GM19035 (cell line): Measurements from ENCODE around the gene PSMA4.
A peak's percentile ranks its signal among the peaks of the same experiment; 100 is the strongest.
"Not testable (repeated sequence)": the region's sequence is repeated elsewhere in the genome, so short reads cannot be mapped to it uniquely, and the experiment has no call there.

Experiments used
- ATAC-seq: cut with Tn5 transposase; IDR thresholded peaks from one replicate; pipeline ENCODE4 v1.9.1; 2021; ENCODE audit not compliant: unreplicated experiment

PSMA4 gene

DNA sequence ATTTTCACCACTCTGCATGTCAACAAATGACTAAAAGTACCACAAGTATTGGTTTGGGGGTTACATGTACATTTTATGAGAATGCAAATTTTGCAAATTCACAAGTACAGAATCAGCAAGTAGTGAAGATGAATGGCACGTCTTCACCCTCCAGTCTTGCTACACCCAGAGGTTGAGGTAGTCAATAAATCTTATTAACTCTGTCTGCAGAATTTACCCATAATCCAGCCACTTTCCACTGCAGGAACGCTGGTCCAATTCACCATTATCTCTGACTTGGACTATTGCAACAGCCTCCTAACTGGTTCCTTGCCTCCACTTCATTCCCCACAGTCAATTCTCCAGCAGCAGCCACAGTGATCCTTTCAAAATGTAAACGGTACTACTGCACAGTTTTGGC lies 10.6 kb downstream of the PSMA4 start:
- ATAC-seq, result no peak

DNA sequence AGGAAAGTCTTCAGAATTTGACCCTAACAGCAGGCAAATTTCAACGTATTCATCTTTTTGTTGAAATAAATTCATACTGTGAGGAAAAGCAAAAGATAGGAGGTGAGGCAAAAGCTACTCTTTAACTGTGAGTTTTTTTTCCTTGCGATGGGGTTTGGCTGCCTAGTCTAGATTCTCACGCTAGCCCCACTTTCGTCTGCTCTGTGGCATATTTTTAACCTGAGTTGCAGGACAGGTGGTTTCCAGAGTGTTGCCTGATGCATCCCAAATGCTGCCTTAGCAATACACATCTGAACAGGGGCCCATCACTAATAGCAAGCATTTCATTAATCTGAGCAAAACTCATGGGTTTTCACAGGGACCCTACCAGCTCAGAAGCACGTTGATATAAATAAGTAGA lies 11.7 kb downstream of the PSMA4 start:
- no peak for ATAC-seq

DNA sequence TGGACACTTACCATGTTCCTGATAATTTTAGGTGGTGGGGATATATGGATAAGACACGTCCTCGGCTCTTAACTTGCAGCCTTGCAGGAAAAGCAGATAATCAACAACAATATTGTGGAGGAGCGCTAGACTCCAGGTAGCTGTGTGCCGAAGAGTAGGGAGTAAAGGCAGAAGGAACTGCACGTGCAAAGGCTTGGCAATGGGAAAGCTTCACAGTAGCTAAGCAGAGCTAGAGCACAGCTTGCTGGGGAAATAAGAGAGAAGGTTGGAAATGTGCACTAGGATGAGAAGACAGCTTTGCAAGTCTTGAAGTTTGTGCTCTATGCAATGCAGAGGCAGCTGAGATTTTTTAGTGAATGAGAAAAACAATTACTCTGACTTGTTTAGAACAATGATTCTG lies 12.4 kb downstream of the PSMA4 start:
- no peak for ATAC-seq

DNA sequence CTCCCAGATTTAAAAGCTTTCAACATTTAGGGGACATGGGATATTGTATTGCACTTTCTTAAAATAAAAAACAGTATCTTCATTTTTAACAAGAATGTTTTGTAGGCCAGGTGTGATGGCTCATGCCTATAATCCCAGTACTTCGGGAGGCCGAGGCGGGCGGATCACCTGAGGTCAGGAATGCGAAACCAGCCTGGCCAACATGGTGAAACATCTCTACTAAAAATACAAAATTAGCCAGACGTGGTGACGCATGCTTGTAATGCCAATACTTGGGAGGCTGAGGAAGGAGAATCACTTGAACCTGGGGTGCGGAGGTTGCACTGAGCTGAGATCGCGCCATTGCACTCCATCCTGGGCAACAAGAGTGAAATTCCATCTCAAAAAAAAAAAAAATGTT lies 20.0 kb downstream of the PSMA4 start:
- not testable (repeated sequence) for ATAC-seq

DNA sequence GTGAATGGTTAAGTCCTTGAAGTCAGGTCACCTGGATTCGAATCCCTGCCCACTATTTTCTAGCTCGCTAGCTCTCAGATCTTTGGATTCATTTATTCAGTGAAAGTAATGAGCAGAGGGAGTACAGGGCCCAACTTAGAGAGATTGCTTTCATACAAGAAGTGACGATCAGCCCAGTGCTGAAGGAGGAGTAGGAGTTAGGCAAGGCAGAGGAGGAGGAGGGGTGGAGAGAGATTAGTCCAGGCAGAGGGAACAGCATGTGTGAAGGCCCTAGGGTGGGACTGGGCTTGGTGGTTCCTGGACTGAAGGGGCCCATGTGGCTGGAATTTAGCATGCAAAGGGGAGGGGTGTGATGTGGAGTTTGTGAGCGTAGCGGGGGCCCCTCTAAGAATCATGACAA lies 21.2 kb downstream of the PSMA4 start:
- ATAC-seq, result no peak

DNA sequence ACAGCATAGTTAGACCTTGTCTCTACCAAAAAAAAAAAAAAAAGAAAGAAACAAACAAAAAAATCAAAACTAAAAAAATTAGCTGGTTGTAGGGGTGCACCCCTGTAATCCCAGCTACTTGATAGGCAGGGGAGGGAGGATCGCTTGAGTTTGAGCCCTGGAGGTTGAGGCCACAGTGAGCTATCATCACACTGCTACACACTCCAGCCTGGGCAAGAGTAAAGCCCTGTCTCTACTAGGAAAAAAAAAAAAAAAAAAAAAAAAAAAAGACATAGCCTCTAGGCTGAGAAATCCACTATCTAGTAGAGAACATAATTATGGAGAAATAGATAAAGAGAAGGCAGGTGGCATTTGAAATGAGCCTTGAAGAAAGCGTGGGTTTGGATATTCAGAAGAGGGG lies 22.8 kb downstream of the PSMA4 start:
- no peak for ATAC-seq

DNA sequence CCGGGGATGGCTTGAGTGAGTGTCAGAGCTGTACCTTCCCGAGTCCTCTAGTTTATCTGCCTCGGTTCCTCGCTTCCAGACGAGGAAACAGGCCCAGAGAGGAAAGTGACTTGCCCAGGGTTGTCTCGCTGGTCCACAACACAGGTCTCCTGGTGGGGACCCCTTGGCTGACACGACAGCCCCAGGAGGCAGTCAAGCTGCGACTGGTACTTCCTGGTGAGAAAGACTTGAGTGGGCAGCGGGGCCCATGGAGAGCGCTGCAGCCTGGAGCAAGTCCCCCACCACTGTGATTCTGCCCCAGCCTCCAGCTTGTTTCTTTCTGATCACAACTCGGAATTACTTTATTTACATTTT lies 24.5 kb downstream of the PSMA4 start:
- no peak for ATAC-seq

DNA sequence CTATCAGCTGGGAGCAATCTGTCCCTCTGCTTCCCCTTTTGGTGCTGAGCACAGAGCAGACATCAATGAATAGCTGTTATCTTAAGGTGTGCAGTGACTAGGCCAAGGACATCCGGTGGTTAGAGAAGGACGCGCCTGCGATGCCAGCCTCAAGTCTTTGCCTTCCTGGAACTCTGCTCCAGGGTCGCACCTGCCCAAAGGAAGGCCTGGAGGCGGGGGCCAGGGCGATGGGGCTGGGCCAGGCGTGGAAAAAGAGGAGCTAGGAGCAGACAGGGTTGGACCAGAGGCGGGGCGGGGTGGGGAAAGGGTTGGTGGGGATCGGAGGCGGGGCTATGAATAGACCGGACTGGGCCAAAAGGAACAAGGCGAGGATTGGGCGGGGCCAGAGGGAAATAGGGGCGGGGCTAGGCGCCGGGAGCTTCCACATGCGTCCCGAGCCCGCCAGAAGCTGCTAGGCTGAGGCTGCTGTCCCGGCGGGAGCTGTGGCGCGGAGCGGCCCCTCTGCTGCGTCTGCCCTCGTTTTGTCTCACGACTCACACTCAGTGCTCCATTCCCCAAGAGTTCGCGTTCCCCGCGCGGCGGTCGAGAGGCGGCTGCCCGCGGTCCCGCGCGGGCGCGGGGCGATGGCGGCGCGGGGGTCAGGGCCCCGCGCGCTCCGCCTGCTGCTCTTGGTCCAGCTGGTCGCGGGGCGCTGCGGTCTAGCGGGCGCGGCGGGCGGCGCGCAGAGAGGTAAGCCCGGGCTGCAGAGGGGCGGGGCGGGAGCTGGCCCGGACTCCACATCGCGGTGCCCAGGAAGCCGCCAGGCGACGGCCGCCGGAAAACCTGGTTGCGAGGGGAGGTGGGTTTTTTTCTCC lies 25.1 kb downstream of the PSMA4 start, which contains the start of gene CHRNA5:
Gene CHRNA5 (plus strand): TSS at position 424 of the 854 bp plus-strand sequence. CDS start 200 bp downstream, at position 624.
- ATAC-seq, result peak; percentile 62

DNA sequence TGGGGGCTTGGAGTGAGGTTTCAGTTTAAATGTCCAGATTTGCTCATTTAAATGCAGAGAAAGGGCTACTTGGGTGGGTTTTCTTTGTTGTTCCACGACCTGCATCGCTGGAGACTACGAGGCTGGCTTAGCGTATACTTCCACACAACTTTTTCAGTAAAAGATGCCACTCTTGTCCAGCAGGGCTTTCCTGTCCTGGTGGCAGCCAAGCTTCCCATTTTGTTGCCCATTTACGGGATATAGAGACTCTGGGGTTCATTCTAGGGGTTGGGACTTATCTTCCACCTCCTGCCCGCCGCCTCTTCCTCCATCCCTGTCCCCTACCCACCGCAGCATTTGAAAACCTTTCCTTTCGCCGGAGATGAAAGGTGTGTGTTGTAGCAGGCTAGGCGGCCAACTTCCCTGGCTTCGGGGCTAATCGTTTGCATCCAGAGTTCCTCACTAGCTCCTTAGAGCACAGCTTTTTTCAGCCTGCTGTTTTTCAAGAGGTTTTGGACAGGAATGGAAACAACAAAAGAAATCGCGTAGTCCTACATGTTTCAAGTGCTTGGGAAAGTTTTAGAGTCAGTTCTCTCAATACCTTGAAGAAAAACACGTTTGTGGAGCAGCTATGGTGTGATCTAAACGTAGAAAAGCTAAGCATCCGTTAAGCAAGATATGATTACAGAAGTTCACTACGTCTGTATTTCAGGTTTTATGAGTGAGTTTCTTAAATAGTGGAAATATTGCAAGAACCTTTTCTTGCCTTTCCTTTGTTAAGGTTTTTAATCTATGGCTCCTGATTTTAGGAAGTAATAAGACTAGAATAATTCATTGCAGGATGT lies 25.9 kb downstream of the PSMA4 start:
- peak; percentile 24 for ATAC-seq

DNA sequence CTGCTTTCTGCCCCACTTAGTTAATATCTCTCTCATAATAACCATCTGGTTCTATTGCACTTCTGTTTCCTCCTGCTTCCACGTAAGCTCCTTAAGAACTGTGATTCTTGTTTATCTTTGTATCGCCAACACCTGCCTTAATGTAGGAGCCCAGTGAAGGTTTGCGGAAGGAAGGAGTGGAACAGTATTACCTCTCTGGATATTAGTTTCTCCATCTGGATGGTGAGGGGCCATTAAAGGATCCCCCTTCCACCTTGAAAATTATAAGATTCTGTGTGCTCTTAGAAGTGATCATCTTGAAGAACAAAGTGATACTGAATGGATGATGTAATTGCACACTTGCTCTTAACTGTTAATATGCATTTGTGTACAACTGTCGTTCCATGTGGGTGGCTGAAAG lies 27.3 kb downstream of the PSMA4 start:
- ATAC-seq, result no peak

DNA sequence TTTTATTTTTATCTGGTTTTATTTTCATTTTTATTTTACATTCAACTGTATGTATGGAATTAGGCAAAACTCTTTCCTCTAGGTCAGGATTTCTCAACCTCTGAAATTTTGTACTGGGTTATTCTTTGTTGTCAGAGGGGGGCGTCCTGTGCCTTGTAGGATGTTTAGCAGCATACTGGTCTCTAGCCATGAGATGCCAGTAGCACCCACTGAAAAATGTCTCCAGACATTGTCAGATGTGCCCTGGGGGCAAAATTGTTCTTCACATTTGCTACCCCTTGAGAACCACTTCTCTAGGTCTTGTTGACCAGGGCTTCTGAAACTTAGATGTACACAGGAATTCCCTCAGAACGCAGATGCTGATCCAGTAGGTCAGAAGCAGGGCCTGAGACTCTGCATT lies 30.5 kb downstream of the PSMA4 start:
- no peak for ATAC-seq

DNA sequence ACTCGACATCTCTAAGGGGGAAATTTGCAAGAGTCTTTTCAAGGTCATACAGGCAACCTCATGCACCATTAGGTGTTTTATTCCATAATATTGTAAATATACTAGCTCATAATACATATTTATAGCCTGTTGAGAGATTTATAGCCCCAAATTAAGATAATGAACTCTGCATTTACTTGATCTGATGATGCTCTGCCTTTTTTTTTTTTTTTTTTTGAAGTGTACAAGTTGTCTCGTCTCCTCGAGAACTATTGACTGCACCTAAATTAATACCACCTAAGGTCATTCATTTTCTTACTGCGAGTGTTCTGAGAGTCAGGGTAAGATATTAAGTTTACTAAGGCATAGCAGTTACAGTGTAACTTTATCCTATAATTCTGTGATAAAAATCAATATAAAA lies 31.1 kb downstream of the PSMA4 start:
- ATAC-seq, result no peak

DNA sequence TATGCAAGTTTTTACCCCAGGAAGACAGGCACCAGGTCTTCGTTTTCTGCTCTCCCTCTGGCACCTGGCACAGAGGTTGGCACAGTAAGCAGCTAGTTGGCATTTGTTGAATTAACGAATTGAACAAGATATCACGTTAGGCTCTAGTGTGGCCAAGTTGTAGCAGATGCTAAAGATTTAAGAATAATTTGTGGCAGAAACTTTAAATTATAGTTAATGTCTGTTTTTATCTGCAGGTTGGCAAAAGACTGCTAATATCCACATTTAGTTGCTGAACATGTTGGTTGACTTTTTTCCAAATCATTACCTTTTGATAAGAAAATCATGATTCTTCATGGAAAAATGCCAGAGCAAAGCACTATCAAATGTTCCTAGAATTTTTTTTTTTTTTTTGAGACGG lies 33.2 kb downstream of the PSMA4 start:
- no peak for ATAC-seq

DNA sequence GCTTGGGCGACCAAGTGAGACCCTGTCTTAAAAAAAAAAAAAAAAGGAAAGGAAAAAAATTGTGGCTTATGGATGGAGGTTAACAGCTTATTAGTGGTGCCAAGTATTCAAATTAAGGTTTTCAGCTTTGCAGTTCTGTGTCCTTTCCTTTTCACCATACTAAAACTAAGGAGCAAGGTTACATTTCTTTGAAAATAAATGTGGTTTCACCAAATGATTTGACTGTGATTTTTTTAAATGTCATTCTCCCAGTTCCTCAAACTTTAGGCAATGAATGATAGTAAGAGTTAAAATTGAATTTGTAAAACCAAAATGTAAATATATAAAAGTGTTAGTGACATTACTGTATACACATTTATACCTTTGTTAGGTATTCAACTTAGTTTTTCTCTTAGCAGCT lies 34.7 kb downstream of the PSMA4 start:
- no peak for ATAC-seq

DNA sequence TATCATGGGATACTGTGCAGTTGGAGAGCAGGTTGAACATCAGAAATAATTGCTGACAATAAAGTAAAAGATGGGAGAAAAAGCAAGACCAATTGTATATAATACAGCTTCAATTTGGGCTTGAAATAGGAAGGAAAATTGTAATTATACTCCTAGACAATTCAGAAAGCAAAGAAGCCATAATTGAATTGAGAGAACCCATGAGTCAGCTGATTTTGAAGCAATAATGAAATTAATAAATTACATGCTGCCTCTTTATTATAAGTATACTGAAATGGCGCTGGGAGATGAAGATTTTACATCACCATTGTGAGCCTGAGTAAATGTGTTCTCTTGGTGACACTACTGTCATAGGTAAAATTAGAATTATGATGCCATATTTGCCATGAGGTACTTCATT lies 57.3 kb downstream of the PSMA4 start:
- ATAC-seq, result no peak

DNA sequence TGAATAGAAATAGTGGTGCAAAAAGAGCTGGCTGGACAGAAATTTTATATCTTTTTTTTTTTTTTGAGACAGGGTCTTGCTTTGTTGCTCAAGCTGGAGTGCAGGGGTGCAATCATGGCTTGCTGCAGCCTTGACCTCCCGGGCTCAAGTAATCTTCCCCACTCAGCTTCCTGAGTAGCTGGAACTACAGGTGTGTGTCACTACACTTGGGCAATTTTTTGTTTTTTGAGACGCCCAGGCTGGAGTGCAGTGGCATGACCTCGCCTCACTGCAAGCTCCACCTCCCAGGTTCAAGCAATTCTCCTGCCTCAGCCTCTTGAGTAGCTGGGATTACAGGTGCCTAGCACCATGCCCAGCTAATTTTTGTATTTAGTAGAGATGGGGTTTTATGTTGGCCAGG lies 58.1 kb downstream of the PSMA4 start:
- ATAC-seq, result no peak

DNA sequence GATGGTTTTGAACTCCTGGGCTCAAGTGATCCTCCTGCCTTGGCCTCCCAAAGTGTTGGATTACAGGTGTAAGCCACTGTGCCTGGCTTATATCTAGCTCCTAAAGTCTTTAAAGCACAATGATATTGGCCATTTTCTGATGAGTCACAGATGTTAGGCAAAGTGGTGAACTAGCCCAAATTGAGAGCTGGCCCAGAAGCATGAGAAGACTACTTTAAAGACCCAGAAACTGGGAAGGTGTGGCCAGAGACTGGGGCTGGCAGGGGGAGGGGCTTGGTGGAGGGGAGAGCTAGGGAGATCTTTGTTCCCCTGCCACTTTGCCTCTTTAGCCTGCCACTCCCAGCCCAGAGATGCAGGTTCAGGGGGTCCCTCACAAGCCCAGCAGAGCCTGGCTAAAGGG lies 58.9 kb downstream of the PSMA4 start:
- no peak for ATAC-seq
